ENCODE measurements around the gene ARF5. TPM values are rescaled to one million over a fixed set of nuclear protein-coding genes. Genes with fewer than 3 reads are reported as not detected.
A peak's percentile ranks its signal among the peaks of the same experiment; 100 is the strongest.

Gene ARF5
- total RNA-seq, 1 experiment from 2014 or later, result 163 TPM

- H3K9me3 ChIP-seq (ENCODE audit: low read length), result no peaks in the 10 kb centered on the region
- TF ChIP-seq, protein P1, sequence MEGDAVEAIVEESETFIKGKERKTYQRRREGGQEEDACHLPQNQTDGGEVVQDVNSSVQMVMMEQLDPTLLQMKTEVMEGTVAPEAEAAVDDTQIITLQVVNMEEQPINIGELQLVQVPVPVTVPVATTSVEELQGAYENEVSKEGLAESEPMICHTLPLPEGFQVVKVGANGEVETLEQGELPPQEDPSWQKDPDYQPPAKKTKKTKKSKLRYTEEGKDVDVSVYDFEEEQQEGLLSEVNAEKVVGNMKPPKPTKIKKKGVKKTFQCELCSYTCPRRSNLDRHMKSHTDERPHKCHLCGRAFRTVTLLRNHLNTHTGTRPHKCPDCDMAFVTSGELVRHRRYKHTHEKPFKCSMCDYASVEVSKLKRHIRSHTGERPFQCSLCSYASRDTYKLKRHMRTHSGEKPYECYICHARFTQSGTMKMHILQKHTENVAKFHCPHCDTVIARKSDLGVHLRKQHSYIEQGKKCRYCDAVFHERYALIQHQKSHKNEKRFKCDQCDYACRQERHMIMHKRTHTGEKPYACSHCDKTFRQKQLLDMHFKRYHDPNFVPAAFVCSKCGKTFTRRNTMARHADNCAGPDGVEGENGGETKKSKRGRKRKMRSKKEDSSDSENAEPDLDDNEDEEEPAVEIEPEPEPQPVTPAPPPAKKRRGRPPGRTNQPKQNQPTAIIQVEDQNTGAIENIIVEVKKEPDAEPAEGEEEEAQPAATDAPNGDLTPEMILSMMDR (conservative IDR thresholded peaks at IDR 0.05; ENCODE audit: low read depth, low read length), result no peak
- TF ChIP-seq EZH2 (IDR thresholded peaks at IDR 0.05; ENCODE audit: low read length, unreplicated experiment) (no peak), EZH2phosphoT487 (IDR thresholded peaks at IDR 0.05; ENCODE audit: borderline replicate concordance, low read length) (no peak)
- intact Hi-C loops (cut with micrococcal nuclease), result loop anchor here (2.0 to 5.0 kb wide), 3 partner anchors 52 to 77 kb away; partner anchors contain the start of gene SND1
- peak overlapping the region; percentile 91 for H3K4me2 ChIP-seq (ENCODE audit: low read length)
- no peak overlapping the region for H2AFZ ChIP-seq (ENCODE audit: low read length)
- BruUV-seq (replicated peaks), result no TSS peak
- H4K20me1 ChIP-seq (ENCODE audit: low read length), result 0 out of 2 replicates have a peak, but pooled peaks cover 11% of the 10 kb centered on the region
- no peaks in the 10 kb centered on the region for H3K9me2 ChIP-seq (replicated peaks; ENCODE audit: low read length)
- ChIA-PET CTCF (no interaction called here), POLR2A (ENCODE audit: unreplicated experiment) (no interaction called here)
- no peak for ATAC-seq
- H3K27me3 ChIP-seq (ENCODE audit: low read length), result no peaks in the 10 kb centered on the region
- H3K36me3 ChIP-seq (ENCODE audit: low read depth, low read length), result peaks cover 10% of the 10 kb centered on the region
- H3K9ac ChIP-seq (ENCODE audit: low read length), result no peak overlapping the region
- peak overlapping the region; percentile 94; the same call in 1 of the 2 replicates for H3K4me3 ChIP-seq (ENCODE audit: low read length)
- peaks cover 21% of the 10 kb centered on the region for H3K79me2 ChIP-seq (ENCODE audit: low read length)
- H3F3A ChIP-seq (ENCODE audit: low read length, unreplicated experiment), result no peaks in the 10 kb centered on the region
- H3K27ac ChIP-seq (ENCODE audit: low read length), result no peak overlapping the region
- DNase-seq, result no peak
- H3K4me1 ChIP-seq (ENCODE audit: insufficient read depth, low read length), result peaks cover 15% of the 10 kb centered on the region
These were observed 1.7 kb downstream of the ARF5 start for GRCh38 chr7:127589896-127590295.

GRCh38 chr7:127591189-127591588 is 3.0 kb downstream of the ARF5 start:
- peaks cover 10% of the 10 kb centered on the region for H3K36me3 ChIP-seq (ENCODE audit: low read depth, low read length)
- ChIA-PET CTCF (no interaction called here), POLR2A (ENCODE audit: unreplicated experiment) (no interaction called here)
- no TSS peak for BruUV-seq (replicated peaks)
- H3K9ac ChIP-seq (ENCODE audit: low read length), result no peak overlapping the region
- no peak overlapping the region for H2AFZ ChIP-seq (ENCODE audit: low read length)
- no peaks in the 10 kb centered on the region for H3F3A ChIP-seq (ENCODE audit: low read length, unreplicated experiment)
- ATAC-seq, result no peak
- H3K9me3 ChIP-seq (ENCODE audit: low read length), result no peaks in the 10 kb centered on the region
- H3K27ac ChIP-seq (ENCODE audit: low read length), result no peak overlapping the region
- H3K4me2 ChIP-seq (ENCODE audit: low read length), result no peak overlapping the region
- intact Hi-C loops (cut with micrococcal nuclease), result loop anchor here (5.0 kb wide), 1 partner anchor 51 kb away; no protein-coding TSS in a partner anchor
- H3K27me3 ChIP-seq (ENCODE audit: low read length), result no peaks in the 10 kb centered on the region
- DNase-seq, result no peak
- H4K20me1 ChIP-seq (ENCODE audit: low read length), result 0 out of 2 replicates have a peak, but pooled peaks cover 11% of the 10 kb centered on the region
- H3K4me3 ChIP-seq (ENCODE audit: low read length), result no peak overlapping the region
- H3K4me1 ChIP-seq (ENCODE audit: insufficient read depth, low read length), result peaks cover 11% of the 10 kb centered on the region
- H3K9me2 ChIP-seq (replicated peaks; ENCODE audit: low read length), result no peaks in the 10 kb centered on the region
- peaks cover 17% of the 10 kb centered on the region for H3K79me2 ChIP-seq (ENCODE audit: low read length)
- TF ChIP-seq EZH2phosphoT487 (IDR thresholded peaks at IDR 0.05; ENCODE audit: borderline replicate concordance, low read length) (no peak), EZH2 (IDR thresholded peaks at IDR 0.05; ENCODE audit: low read length, unreplicated experiment) (no peak)
- TF ChIP-seq, protein P1 (conservative IDR thresholded peaks at IDR 0.05; ENCODE audit: low read depth, low read length), result no peak

DNA sequence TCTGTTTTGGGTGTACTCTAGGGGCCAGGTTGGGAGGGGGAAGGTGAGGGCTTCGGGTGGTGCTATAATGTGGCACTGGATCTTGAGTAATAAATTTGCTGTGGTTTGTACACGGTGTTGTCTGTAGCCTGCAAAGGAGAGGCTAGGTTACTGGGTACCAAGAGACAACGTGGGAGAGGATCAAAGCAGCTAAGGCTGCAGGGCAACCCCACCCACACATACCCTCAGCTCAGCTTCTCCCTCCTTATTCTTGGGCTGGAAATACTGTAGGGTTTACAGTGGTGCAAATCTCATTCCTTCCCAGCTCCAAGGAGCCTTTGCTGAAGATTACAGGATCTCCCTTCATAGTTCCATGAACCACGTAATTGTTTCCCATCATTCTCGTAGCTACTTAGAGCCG is 3.4 kb downstream of the ARF5 start:
- BruUV-seq (replicated peaks), result no TSS peak
- TF ChIP-seq EZH2phosphoT487 (IDR thresholded peaks at IDR 0.05; ENCODE audit: borderline replicate concordance, low read length) (no peak), EZH2 (IDR thresholded peaks at IDR 0.05; ENCODE audit: low read length, unreplicated experiment) (no peak)
- TF ChIP-seq, protein P1 (conservative IDR thresholded peaks at IDR 0.05; ENCODE audit: low read depth, low read length), result no peak
- no peaks in the 10 kb centered on the region for H3K9me2 ChIP-seq (replicated peaks; ENCODE audit: low read length)
- H3K27me3 ChIP-seq (ENCODE audit: low read length), result no peaks in the 10 kb centered on the region
- peaks cover 11% of the 10 kb centered on the region for H3K4me1 ChIP-seq (ENCODE audit: insufficient read depth, low read length)
- peaks cover 10% of the 10 kb centered on the region for H3K36me3 ChIP-seq (ENCODE audit: low read depth, low read length)
- ChIA-PET CTCF (no interaction called here), POLR2A (ENCODE audit: unreplicated experiment) (no interaction called here)
- H3K9me3 ChIP-seq (ENCODE audit: low read length), result no peaks in the 10 kb centered on the region
- DNase-seq, result no peak
- no peak for ATAC-seq
- H4K20me1 ChIP-seq (ENCODE audit: low read length), result 0 out of 2 replicates have a peak, but pooled peaks cover 11% of the 10 kb centered on the region
- H3F3A ChIP-seq (ENCODE audit: low read length, unreplicated experiment), result no peaks in the 10 kb centered on the region
- no peak overlapping the region for H2AFZ ChIP-seq (ENCODE audit: low read length)
- no peak overlapping the region for H3K4me2 ChIP-seq (ENCODE audit: low read length)
- H3K4me3 ChIP-seq (ENCODE audit: low read length), result no peak overlapping the region
- no peak overlapping the region for H3K9ac ChIP-seq (ENCODE audit: low read length)
- intact Hi-C loops (cut with micrococcal nuclease), result loop anchor here (5.0 kb wide), 1 partner anchor 51 kb away; no protein-coding TSS in a partner anchor
- no peak overlapping the region for H3K27ac ChIP-seq (ENCODE audit: low read length)
- H3K79me2 ChIP-seq (ENCODE audit: low read length), result peaks cover 17% of the 10 kb centered on the region
